Esophagus squamous epithelium (tissue), 5 donors: ENCODE results near the gene TRMT61A. TPM values are rescaled to one million over a fixed set of nuclear protein-coding genes. Genes with fewer than 3 reads are reported as not detected.

ENCODE experiments used
- DNase-seq: peaks from one replicate; lab custom pipeline; 2025; lab: John Stamatoyannopoulos, UW
- H3K27ac ChIP-seq, 4 donors: fragments of 200-600 bp; sonication (generic); one replicate each; pipeline ENCODE4 v1.5.1; 2016 to 2019; ENCODE audit warnings: mild to moderate bottlenecking in 1 of 4
- H3K27me3 ChIP-seq, 4 donors: fragments of 200-600 bp; sonication (generic); 1 replicate in 3 of 4; 2 replicates in 1 of 4; pipeline versions ENCODE4 v1.5.1 to v1.6.0; 2017 to 2021; ENCODE audit warnings: antibody characterized with exemption in 1 of 4
- H3K36me3 ChIP-seq, 3 donors: fragments of 200-600 bp; sonication (generic); one replicate each; pipeline ENCODE4 v1.5.1; 2016 to 2019
- H3K4me1 ChIP-seq, 3 donors: fragments of 200-600 bp; sonication (generic); one replicate each; pipeline ENCODE4 v1.5.1; 2017 to 2019
- H3K4me3 ChIP-seq, 4 donors: fragments of 200-600 bp; sonication (generic); 1 replicate in 3 of 4; 2 replicates in 1 of 4; pipeline ENCODE4 v1.5.1; 2016 to 2019; ENCODE audit warnings: mild to moderate bottlenecking in 2 of 4, moderate library complexity in 1 of 4
- H3K9me3 ChIP-seq, 3 donors: fragments of 200-600 bp; sonication (generic); one replicate each; pipeline ENCODE4 v1.5.1; 2016 to 2019
- POLR2A ChIP-seq, 4 donors: fragments of 450-650 bp; IDR thresholded peaks; one replicate each; pipeline ENCODE4 v1.6.1; 2017; ENCODE audit warnings: antibody characterized with exemption in 4 of 4, mild to moderate bottlenecking in 4 of 4, moderate library complexity in 3 of 4
- WGBS, 2 donors: methylation state at CpG; one replicate each; pipeline ENCODE4 v1.1.5; 2018; 5-methylcytosine and 5-hydroxymethylcytosine counted together
- intact Hi-C: fragments of 100-400 bp; cut with DNase I; formaldehyde crosslinking; loops from one replicate; pipeline ENCODE4 v1.15.0; 2022
- total RNA-seq, 4 donors: library from RNA; depleted of rRNA; stranded (reverse); fragments of >200 nt; gene quantifications; one replicate each; pipeline ENCODE4 v1.1.0, GENCODE V29; 2016
- TF ChIP-seq, protein P1 (sequence below), 6 experiments: fragments of 450-650 bp in 4 of 6; fragments of 200-600 bp in 2 of 6; sonication (generic) in 2 of 6; IDR thresholded peaks; one replicate each; pipeline ENCODE4 v1.5.1; 2016 to 2019; ENCODE audit warnings: antibody characterized with exemption in 6 of 6, mild to moderate bottlenecking in 4 of 6, moderate library complexity in 4 of 6
- donor health status: DM: yes; HTN: yes; CAD: no.

The TRMT61A gene
- total RNA-seq, 4 donors from 2014 or later, result 7.7 to 20.6 (median 9.9) TPM

GRCh38 chr14:103563844-103564505 lies 35.0 kb downstream of the TRMT61A start:
- 44 to 58% methylated on average over 18 to 21 of the region's 21 CpGs for WGBS, 2 donors
- Histone ChIP-seq H3K9me3 (no peaks in the 10 kb centered on the region), H3K4me3 (peak overlapping the region; percentile 89 to 100 (median 95)), H3K36me3 (peaks cover 0 to 28% (median 3%) of the 10 kb centered on the region in 3 donors), H3K27me3 (no peaks in the 10 kb centered on the region), H3K4me1 (peaks cover 35 to 74% (median 36%) of the 10 kb centered on the region in 3 donors), H3K27ac (peak overlapping the region in 3 of 4 donors; percentile 95 to 100 (median 97))
- no peak for TF ChIP-seq POLR2A (IDR thresholded peaks at IDR 0.05)
- TF ChIP-seq, protein P1, sequence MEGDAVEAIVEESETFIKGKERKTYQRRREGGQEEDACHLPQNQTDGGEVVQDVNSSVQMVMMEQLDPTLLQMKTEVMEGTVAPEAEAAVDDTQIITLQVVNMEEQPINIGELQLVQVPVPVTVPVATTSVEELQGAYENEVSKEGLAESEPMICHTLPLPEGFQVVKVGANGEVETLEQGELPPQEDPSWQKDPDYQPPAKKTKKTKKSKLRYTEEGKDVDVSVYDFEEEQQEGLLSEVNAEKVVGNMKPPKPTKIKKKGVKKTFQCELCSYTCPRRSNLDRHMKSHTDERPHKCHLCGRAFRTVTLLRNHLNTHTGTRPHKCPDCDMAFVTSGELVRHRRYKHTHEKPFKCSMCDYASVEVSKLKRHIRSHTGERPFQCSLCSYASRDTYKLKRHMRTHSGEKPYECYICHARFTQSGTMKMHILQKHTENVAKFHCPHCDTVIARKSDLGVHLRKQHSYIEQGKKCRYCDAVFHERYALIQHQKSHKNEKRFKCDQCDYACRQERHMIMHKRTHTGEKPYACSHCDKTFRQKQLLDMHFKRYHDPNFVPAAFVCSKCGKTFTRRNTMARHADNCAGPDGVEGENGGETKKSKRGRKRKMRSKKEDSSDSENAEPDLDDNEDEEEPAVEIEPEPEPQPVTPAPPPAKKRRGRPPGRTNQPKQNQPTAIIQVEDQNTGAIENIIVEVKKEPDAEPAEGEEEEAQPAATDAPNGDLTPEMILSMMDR (IDR thresholded peaks at IDR 0.05), result no peak
- intact Hi-C loops, result no loop called here
- no peak for DNase-seq

- no peak for DNase-seq
- intact Hi-C loops, result no loop called here
- H3K4me1 ChIP-seq, result peaks cover 4 to 77% (median 18%) of the 10 kb centered on the region in 3 donors
- TF ChIP-seq, protein P1 (IDR thresholded peaks at IDR 0.05), result no peak
- TF ChIP-seq POLR2A (IDR thresholded peaks at IDR 0.05), result no peak
- H3K27ac ChIP-seq, result no peak overlapping the region
- 77 to 79% methylated on average over 7 to 8 of the region's 8 CpGs for WGBS, 2 donors
- no peaks in the 10 kb centered on the region for H3K9me3 ChIP-seq
- H3K27me3 ChIP-seq, result no peaks in the 10 kb centered on the region
- no peak overlapping the region for H3K4me3 ChIP-seq
- H3K36me3 ChIP-seq, result peaks cover 0 to 27% (median 5%) of the 10 kb centered on the region in 3 donors
Measured at GRCh38 chr14:103568952-103569351, 40.0 kb downstream of the TRMT61A start.

DNA sequence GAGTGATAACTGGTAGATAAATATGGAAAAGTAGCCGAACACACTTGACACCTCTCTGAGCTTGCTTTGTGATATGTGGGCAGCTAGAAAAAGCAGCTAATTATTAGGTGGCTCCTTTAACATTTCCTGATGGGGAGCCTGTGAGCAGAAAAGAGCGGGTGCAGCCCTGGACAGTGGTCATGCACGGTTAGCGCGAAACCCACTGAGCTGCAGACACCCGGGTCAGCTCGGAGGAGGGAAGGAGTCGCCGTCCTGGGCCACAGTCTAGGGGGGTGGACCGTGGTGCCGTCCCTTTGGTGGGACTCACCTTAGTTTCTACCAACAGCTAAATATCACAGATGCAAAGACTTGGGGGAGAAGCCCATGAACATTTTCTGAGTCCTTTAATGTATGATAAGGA lies 40.4 kb downstream of the TRMT61A start:
- DNase-seq, result no peak
- no peak overlapping the region for H3K4me3 ChIP-seq
- no peaks in the 10 kb centered on the region for H3K27me3 ChIP-seq
- no peaks in the 10 kb centered on the region for H3K9me3 ChIP-seq
- TF ChIP-seq, protein P1 (IDR thresholded peaks at IDR 0.05), result no peak
- no peak for TF ChIP-seq POLR2A (IDR thresholded peaks at IDR 0.05)
- peaks cover 5 to 77% (median 15%) of the 10 kb centered on the region in 3 donors for H3K4me1 ChIP-seq
- H3K27ac ChIP-seq, result no peak overlapping the region
- peaks cover 0 to 32% (median 5%) of the 10 kb centered on the region in 3 donors for H3K36me3 ChIP-seq
- intact Hi-C loops, result no loop called here
- 81 to 82% methylated on average over 11 of the region's 11 CpGs for WGBS, 2 donors

- intact Hi-C loops, result loop anchor here (10.0 kb wide), 2 partner anchors 51 to 121 kb away; partner anchors contain the start of gene KLC1
- DNase-seq, result no peak
- peaks cover 28 to 77% (median 40%) of the 10 kb centered on the region in 3 donors for H3K4me1 ChIP-seq
- no peaks in the 10 kb centered on the region for H3K27me3 ChIP-seq
- no peak overlapping the region for H3K4me3 ChIP-seq
- H3K27ac ChIP-seq, result peak overlapping the region in 2 of 4 donors; percentile 40 to 85
- H3K9me3 ChIP-seq, result no peaks in the 10 kb centered on the region
- H3K36me3 ChIP-seq, result peaks cover 0 to 56% (median 9%) of the 10 kb centered on the region in 3 donors
- WGBS, 2 donors, result 69 to 70% methylated on average over 6 of the region's 6 CpGs
- TF ChIP-seq POLR2A (IDR thresholded peaks at IDR 0.05), result no peak
- TF ChIP-seq, protein P1 (IDR thresholded peaks at IDR 0.05), result no peak
Measured at GRCh38 chr14:103574104-103574503, 45.1 kb downstream of the TRMT61A start.

- WGBS, 2 donors, result 83 to 88% methylated on average over 7 to 17 of the region's 18 CpGs
- peak overlapping the region in 3 of 4 donors; percentile 40 to 88 (median 85) for H3K27ac ChIP-seq
- peaks cover 28 to 75% (median 40%) of the 10 kb centered on the region in 3 donors for H3K4me1 ChIP-seq
- no peaks in the 10 kb centered on the region for H3K9me3 ChIP-seq
- no peak for DNase-seq
- intact Hi-C loops, result loop anchor here (10.0 kb wide), 2 partner anchors 50 to 120 kb away; partner anchors contain the start of gene KLC1
- TF ChIP-seq, protein P1 (IDR thresholded peaks at IDR 0.05), result no peak
- TF ChIP-seq POLR2A (IDR thresholded peaks at IDR 0.05), result no peak
- H3K36me3 ChIP-seq, result peaks cover 0 to 63% (median 9%) of the 10 kb centered on the region in 3 donors
- H3K27me3 ChIP-seq, result no peaks in the 10 kb centered on the region
- no peak overlapping the region for H3K4me3 ChIP-seq
Measured at GRCh38 chr14:103574707-103575285, 45.8 kb downstream of the TRMT61A start.
